ENCODE results near the gene CENPA.

CENPA gene

DNA sequence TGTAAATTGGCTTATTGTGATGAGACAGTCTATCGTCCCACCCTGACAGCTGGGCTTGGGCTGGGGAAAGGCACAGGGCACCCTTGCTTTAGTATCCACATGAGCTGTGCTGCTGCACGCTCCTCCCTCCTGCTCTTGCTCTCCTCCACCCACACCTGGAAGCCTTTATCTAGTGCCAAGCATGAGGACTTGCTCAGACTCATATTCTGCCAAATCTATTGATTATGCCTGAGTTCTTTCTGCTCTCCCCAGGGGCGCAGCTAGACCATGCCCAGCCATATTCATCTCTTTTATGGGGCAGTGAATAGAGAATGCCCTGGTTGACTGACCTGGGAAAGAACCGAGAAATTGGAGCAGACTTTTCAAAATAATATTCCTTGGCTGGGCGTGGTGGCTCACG lies 33.1 kb downstream of the CENPA start:
- H3K4me1 Mint-ChIP-seq: no peaks in the 10 kb centered on the region
- no peak overlapping the region for H3K27ac Mint-ChIP-seq
- DNase-seq: no peak
- H3K36me3 Mint-ChIP-seq: no peaks in the 10 kb centered on the region
- peaks cover 0 to 2% of the 10 kb centered on the region in 2 donors for H3K9me3 Mint-ChIP-seq
- H3K4me3 Mint-ChIP-seq: no peak overlapping the region
- H3K27me3 Mint-ChIP-seq: peaks cover 17 to 28% of the 10 kb centered on the region in 2 donors
- no peak for ATAC-seq (replicated peaks)

DNA sequence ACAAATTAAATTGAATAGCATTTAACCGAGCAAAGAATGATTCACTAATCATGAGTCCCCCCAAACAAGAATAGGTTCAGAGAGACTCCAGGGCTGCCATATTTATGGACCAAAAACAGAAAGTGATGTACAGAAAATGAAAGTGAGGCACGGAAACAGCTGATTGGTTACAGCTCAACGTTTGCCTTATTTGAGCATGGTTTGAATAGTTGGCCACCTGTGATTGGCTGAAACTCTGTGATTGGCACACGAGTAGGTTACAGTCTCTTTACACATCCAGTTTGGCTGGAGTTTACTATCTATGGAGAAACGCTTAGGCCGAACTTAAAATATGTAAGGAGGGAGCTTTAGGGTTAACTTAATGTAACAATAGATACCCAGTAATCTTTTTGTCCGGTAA lies 35.1 kb downstream of the CENPA start:
- Mint-ChIP-seq H3K4me1 (no peaks in the 10 kb centered on the region), H3K27ac (no peak overlapping the region), H3K36me3 (no peaks in the 10 kb centered on the region), H3K27me3 (peaks cover 13 to 21% of the 10 kb centered on the region in 2 donors), H3K9me3 (no peaks in the 10 kb centered on the region), H3K4me3 (no peak overlapping the region)
- ATAC-seq (replicated peaks): no peak
- DNase-seq: no peak

GRCh38 chr2:26822877-26823276 lies 37.0 kb downstream of the CENPA start:
- no peaks in the 10 kb centered on the region for H3K36me3 Mint-ChIP-seq
- H3K9me3 Mint-ChIP-seq: no peaks in the 10 kb centered on the region
- H3K4me1 Mint-ChIP-seq: no peaks in the 10 kb centered on the region
- ATAC-seq (replicated peaks) (no peak), DNase-seq (no peak)
- H3K27me3 Mint-ChIP-seq: peaks cover 4 to 16% of the 10 kb centered on the region in 2 donors
- no peak overlapping the region for H3K27ac Mint-ChIP-seq
- no peak overlapping the region for H3K4me3 Mint-ChIP-seq

- DNase-seq: no peak
- Mint-ChIP-seq H3K4me3 (no peak overlapping the region), H3K36me3 (no peaks in the 10 kb centered on the region), H3K27me3 (peaks cover 22 to 61% of the 10 kb centered on the region in 2 donors), H3K27ac (no peak overlapping the region), H3K4me1 (no peaks in the 10 kb centered on the region), H3K9me3 (no peaks in the 10 kb centered on the region)
- no peak for ATAC-seq (replicated peaks)
These were observed 52.5 kb downstream of the CENPA start for GRCh38 chr2:26838121-26838906.

DNA sequence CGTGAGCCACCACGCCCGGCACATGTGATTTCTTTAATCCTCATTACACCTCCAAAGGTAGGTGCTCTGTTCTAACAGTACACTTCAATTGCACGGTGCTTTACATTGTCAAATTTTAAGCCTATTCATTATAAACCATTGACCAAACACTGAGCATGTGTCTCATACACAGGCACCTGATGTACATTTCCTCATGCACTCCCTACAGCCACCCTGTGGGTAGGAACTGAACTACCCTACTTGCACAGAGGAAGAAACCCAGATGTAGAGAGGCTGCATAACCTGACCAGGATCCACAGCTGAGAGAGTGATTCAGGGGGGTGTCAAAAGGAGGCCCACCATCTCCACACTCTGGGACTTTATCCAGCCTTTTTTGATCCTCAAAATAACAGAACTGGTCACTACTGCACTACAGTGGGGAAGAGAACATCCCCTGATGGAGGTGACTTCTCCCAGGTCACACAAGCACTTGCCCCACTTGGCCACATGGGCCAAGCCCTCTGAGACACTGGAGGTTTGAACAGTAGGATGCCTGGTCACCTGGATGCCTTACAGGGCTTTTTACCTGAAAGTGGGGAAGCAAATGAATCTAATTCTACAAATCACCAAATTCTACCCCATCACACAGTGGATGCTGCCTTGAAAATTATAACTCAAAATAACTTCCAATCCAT lies 55.2 kb downstream of the CENPA start:
- ATAC-seq (replicated peaks) (peak; percentile 46 to 59), DNase-seq (no peak)

DNA sequence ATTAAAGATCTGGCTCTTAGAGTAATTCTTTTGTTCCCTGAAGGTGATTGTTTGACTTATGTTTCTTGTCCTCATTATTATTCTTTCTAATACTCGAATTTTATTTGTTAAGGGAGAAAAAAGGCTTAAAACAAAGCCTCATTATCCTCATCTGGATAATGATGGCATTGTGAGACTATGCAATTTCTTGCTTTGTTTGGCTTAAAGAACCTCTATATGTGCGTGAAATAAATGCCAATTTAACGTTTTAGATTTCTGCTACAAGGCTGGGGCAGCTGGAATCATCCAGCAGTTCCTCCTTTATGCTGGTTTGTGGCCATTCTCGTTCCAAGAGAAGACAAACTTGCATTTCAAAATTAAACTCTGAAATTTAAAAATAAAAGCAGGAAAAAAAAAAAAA lies 57.2 kb downstream of the CENPA start:
- Mint-ChIP-seq H3K4me3 (no peak overlapping the region), H3K4me1 (peaks cover 2 to 14% of the 10 kb centered on the region in 2 donors), H3K9me3 (no peaks in the 10 kb centered on the region), H3K27me3 (peaks cover 34 to 73% of the 10 kb centered on the region in 2 donors), H3K27ac (no peak overlapping the region), H3K36me3 (no peaks in the 10 kb centered on the region)
- ATAC-seq (replicated peaks) (no peak), DNase-seq (no peak)

More for the DNA sequence above, 55.2 kb downstream of the CENPA start:
- H3K36me3 Mint-ChIP-seq: no peaks in the 10 kb centered on the region
- no peak overlapping the region for H3K27ac Mint-ChIP-seq
- peaks cover 21 to 64% of the 10 kb centered on the region in 2 donors for H3K27me3 Mint-ChIP-seq
- no peaks in the 10 kb centered on the region for H3K4me1 Mint-ChIP-seq
- no peaks in the 10 kb centered on the region for H3K9me3 Mint-ChIP-seq
- H3K4me3 Mint-ChIP-seq: no peak overlapping the region
